Endothelial cell of hepatic sinusoid (primary cell): Measurements from ENCODE around the gene MAX.
"Not testable (repeated sequence)": the region's sequence is repeated elsewhere in the genome, so short reads cannot be mapped to it uniquely, and the experiment has no call there.

Experiments
- in situ Hi-C: cut with HindIII; loops from 2 replicates; pipeline ENCODE4 v1.10.0; 2017; ENCODE audit warnings: low sequenced_read_pairs

Gene MAX

DNA sequence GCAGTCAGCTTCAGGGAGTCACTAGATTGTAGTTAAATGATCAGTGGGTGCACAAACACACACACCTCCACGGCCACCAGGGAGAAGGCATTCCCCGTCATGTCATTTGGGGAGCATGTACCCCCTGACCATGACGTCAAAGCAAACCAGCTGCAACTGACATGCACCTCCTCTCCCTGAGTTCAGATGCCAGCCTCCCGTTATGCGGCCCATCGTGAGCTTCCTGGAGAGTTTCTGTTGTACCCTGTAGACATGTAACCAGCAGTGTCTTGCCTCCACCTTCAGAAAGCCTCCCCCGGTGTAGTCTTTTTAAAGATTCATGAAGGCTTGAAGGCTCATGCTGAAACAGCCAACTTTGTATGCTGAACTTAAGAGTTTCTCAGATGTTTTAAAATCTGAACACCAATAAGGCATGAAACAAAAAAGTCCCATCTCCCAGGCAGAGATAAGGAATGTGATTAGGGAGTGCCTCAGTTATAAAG, 60.8 kb downstream of the MAX start:
- in situ Hi-C loops = loop anchor here (10.0 kb wide), 1 partner anchor 87 kb away; no protein-coding TSS in a partner anchor

- in situ Hi-C loops = loop anchor here (10.0 kb wide), 1 partner anchor 86 kb away; no protein-coding TSS in a partner anchor
Observed at GRCh38 chr14:65040666-65041433, 61.5 kb downstream of the MAX start.

- in situ Hi-C loops = no loop called here
Observed at GRCh38 chr14:65038966-65039365, 63.4 kb downstream of the MAX start.

DNA sequence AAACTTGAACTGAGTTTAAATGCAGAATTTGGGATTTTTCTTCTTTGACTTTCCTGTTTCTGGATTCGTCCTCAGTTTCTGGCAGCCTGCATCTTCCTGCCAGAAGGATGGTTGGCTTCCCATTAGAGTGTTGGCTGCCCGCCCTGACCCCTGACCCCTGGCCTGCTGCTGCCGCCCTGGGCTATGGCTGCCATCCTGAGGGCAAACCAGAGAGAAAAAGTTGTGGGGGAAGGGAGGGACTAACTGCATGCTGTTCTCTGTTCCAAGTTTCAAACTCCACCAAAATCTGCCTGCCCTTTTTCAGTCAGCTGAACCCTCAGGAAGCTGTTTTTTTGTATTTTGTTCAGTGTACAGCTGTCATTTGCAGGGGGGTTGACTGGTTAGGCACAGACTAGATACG, 67.3 kb downstream of the MAX start:
- in situ Hi-C loops = no loop called here

- in situ Hi-C loops = no loop called here
Observed at GRCh38 chr14:65034021-65034420, 68.3 kb downstream of the MAX start.

DNA sequence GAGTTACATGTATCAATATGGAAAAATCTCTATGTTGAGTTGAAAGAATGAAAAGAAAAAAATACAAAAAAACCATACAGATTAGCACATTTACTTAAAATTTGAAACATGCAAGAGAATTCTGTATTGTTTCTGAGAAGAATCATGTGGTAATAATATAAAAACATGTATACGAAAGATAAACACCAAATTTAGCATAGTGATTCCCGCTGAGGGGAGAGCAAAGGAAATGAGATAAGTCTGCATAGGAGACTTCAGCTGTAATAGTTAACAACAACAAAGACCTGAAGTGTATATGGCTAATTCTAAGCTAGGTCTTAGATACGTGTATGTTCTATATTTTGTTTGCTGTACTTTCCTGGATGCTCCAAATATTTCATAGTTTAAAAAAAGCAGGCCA, 69.1 kb downstream of the MAX start:
- in situ Hi-C loops = no loop called here

- in situ Hi-C loops = no loop called here
Observed at GRCh38 chr14:65032319-65032718, 70.0 kb downstream of the MAX start.

GRCh38 chr14:65031321-65031720, 71.0 kb downstream of the MAX start:
- in situ Hi-C loops = not testable (repeated sequence)

GRCh38 chr14:65028937-65029336, 73.4 kb downstream of the MAX start:
- in situ Hi-C loops = no loop called here

GRCh38 chr14:65027127-65027799, 75.1 kb downstream of the MAX start:
- in situ Hi-C loops = no loop called here

DNA sequence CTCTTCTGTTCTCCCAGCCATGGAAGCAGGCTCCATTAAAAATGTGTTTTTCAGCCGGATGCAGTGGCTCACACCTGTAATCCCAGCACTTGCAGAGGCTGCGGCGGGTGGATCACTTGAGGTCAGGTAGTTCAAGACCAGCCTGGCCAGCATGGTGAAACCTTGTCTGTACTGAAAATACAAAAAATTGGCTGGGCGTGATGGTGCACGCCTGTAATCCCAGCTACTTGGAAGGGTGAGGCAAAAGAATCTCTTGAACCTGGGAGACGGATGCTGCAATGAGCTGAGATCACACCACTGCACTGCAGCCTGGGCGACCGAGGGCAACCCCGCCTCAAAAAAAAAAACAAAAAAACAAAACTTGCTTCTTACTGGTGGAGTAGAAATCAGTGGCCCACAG, 75.8 kb downstream of the MAX start:
- in situ Hi-C loops = no loop called here

DNA sequence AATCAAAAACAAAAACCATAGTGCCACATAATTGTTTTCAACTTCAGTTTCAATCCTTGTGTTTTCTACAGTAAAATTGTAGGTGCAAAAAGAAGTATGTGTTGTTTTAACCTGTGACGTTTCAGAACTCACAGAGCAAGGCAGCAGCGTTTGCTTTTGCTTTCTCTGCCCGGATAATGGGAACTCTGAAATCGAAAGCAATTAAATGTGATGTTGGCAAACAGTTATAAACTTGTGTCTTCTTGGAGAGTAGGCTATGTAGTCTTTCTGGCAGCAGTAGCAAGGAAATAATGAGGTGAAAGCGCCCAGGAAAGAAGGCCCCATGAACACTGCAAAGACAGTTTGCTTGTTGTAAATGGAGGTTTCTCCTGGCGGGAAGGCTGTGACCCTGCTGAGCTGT, 76.5 kb downstream of the MAX start:
- in situ Hi-C loops = no loop called here
